SK-N-SH treated with all-trans-retinoic acid at 6 μM for 48 hours (cell line): ENCODE results near the gene C6orf136.

ENCODE experiments used
- ARNTL ChIP-seq: fragments of 450-650 bp; formaldehyde crosslinking; IDR thresholded peaks from 2 replicates; pipeline ENCODE4 v1.5.0; 2020; ENCODE audit warnings: low read depth, mild to moderate bottlenecking, moderate library complexity, borderline replicate concordance
- CSDC2 ChIP-seq: fragments of 250-450 bp; sonication (Bioruptor Pico); IDR thresholded peaks from 2 replicates; pipeline ENCODE4 v1.5.0; 2020; ENCODE audit warnings: mild to moderate bottlenecking, moderate library complexity
- OSR1 ChIP-seq: fragments of 250-450 bp; sonication (Bioruptor Pico); IDR thresholded peaks from 2 replicates; pipeline ENCODE4 v1.8.0; 2022; ENCODE audit warnings: moderate library complexity, mild to moderate bottlenecking, inconsistent platforms
- RARB ChIP-seq: fragments of 250-450 bp; sonication (Bioruptor Pico); IDR thresholded peaks from 2 replicates; pipeline ENCODE4 v1.8.0; 2021; ENCODE audit warnings: mild to moderate bottlenecking, moderate library complexity
- SNAI2 ChIP-seq: fragments of 250-450 bp; sonication (Bioruptor Pico); IDR thresholded peaks from 2 replicates; pipeline ENCODE4 v1.5.0; 2020; ENCODE audit warnings: mild to moderate bottlenecking, moderate library complexity
- ZNF565 ChIP-seq: fragments of 450-650 bp; formaldehyde crosslinking; conservative IDR thresholded peaks from 2 replicates; pipeline ENCODE4 v1.5.0; 2020; ENCODE audit warnings: low read depth, mild to moderate bottlenecking, moderate library complexity
- TF ChIP-seq, protein P1 (sequence below): fragments of 250-450 bp; sonication (Bioruptor Pico); IDR thresholded peaks from 2 replicates; pipeline ENCODE4 v1.8.0; 2020; ENCODE audit warnings: mild to moderate bottlenecking, moderate library complexity, borderline replicate concordance

DNA sequence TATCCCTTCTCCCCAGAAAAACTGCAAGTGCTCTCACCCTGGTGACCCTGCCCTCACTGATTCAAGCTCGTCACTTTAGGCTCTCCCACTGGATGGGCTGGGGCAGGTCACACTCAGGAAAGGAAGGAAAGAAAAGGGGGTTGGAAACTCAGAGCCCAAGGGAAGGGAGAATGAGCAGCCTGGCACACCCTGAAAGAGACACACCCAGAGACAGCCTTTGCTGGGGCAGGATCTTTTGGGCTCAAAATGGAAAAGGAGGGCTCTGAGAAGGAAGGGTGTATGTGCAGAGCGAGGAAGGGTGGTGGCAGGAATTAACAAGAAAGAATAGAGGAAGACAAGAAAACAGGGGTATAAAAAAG is 37.0 kb downstream of the C6orf136 start:
- TF ChIP-seq SNAI2 (CRISPR knock-in tag) (no peak), OSR1 (no peak), ZNF565 (CRISPR knock-in tag) (no peak), CSDC2 (CRISPR knock-in tag) (no peak), RARB (no peak), ARNTL (CRISPR knock-in tag) (no peak)
- TF ChIP-seq, protein P1, sequence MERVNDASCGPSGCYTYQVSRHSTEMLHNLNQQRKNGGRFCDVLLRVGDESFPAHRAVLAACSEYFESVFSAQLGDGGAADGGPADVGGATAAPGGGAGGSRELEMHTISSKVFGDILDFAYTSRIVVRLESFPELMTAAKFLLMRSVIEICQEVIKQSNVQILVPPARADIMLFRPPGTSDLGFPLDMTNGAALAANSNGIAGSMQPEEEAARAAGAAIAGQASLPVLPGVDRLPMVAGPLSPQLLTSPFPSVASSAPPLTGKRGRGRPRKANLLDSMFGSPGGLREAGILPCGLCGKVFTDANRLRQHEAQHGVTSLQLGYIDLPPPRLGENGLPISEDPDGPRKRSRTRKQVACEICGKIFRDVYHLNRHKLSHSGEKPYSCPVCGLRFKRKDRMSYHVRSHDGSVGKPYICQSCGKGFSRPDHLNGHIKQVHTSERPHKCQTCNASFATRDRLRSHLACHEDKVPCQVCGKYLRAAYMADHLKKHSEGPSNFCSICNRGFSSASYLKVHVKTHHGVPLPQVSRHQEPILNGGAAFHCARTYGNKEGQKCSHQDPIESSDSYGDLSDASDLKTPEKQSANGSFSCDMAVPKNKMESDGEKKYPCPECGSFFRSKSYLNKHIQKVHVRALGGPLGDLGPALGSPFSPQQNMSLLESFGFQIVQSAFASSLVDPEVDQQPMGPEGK (CRISPR knock-in tag): no peak
